Measurements from ENCODE around the gene CD2.

- peak; percentile 94 for TF ChIP-seq CTCF (conservative IDR thresholded peaks at IDR 0.05; ENCODE audit: low read depth, low read length)
- TF ChIP-seq EZH2 (IDR thresholded peaks at IDR 0.05; ENCODE audit: borderline replicate concordance, low read depth, low read length, poor library complexity, severe bottlenecking) = no peak
Observed at GRCh38 chr1:116724765-116725375, 29.4 kb upstream of the CD2 start.

All from A673 (cell line).